CD4-positive, alpha-beta T cell (primary cell): ENCODE results near the gene ENTPD5. TPM values are rescaled to one million over a fixed set of nuclear protein-coding genes. Genes with fewer than 3 reads are reported as not detected.
A peak's percentile ranks its signal among the peaks of the same experiment; 100 is the strongest.

Experiments
- ATAC-seq: fragments of 200-7000 bp; cut with Tn5 transposase; one replicate; pipeline ENCODE4 v1.10.0; 2022; ENCODE audit warnings: mild to moderate bottlenecking; ENCODE audit not compliant: poor library complexity
- CTCF ChIA-PET: fragments of 350-600 bp; sonication (Branson Sonifier 250); formaldehyde crosslinking; loops from one replicate; lab custom pipeline; 2021; ENCODE audit warnings: antibody characterized with exemption, inconsistent platforms; lab: Charles Lee
- POLR2A ChIA-PET: fragments of 350-600 bp; sonication (Branson Sonifier 250); formaldehyde crosslinking; loops from one replicate; lab custom pipeline; 2021; ENCODE audit warnings: antibody characterized with exemption, inconsistent platforms; lab: Charles Lee
- DNase-seq, 14 experiments: peaks; one replicate each; pipeline ENCODE4 v3.0.0-alpha.2; 2013 to 2020; ENCODE audit warnings: mixed read lengths in 2 of 14
- H3K27ac ChIP-seq, 2 donors: one replicate each; pipeline versions ENCODE4 v1.5.1 to v1.7.0; 2013; ENCODE audit warnings: low read length in 2 of 2, low read depth in 1 of 2, mild to moderate bottlenecking in 1 of 2
- H3K27me3 ChIP-seq, 2 experiments: 1 replicate in 1 of 2; 2 replicates in 1 of 2; pipeline versions ENCODE4 v1.6.1 to v1.7.0; 2013; ENCODE audit warnings: low read length in 2 of 2, control low read depth in 1 of 2, mild to moderate bottlenecking in 1 of 2, moderate library complexity in 1 of 2; ENCODE audit not compliant: insufficient read depth in 2 of 2, control insufficient read depth in 1 of 2
- H3K36me3 ChIP-seq: one replicate; pipeline ENCODE4 v1.6.1; 2013; ENCODE audit warnings: low read length, control low read depth; ENCODE audit not compliant: insufficient read depth
- H3K4me1 ChIP-seq: one replicate; pipeline ENCODE4 v1.6.1; 2013; ENCODE audit warnings: low read length, control low read depth; ENCODE audit not compliant: insufficient read depth
- H3K4me3 ChIP-seq: one replicate; pipeline ENCODE4 v1.5.1; 2013; ENCODE audit warnings: mild to moderate bottlenecking, low read length, moderate library complexity
- H3K9me3 ChIP-seq, 2 experiments: 1 replicate in 1 of 2; 2 replicates in 1 of 2; pipeline versions ENCODE4 v1.6.1 to v1.7.0; 2013; ENCODE audit warnings: low read length in 2 of 2, mild to moderate bottlenecking in 2 of 2, control low read depth in 1 of 2, moderate library complexity in 1 of 2; ENCODE audit not compliant: control insufficient read depth in 1 of 2, insufficient read depth in 1 of 2
- H3K27ac Mint-ChIP-seq: one replicate; pipeline ENCODE4 v1.8.0; 2020; ENCODE audit warnings: mixed read lengths
- H3K27me3 Mint-ChIP-seq: one replicate; pipeline ENCODE4 v1.8.0; 2021; ENCODE audit warnings: mixed read lengths
- H3K36me3 Mint-ChIP-seq: one replicate; pipeline ENCODE4 v1.8.0; 2021; ENCODE audit warnings: low read depth, mixed read lengths
- H3K4me1 Mint-ChIP-seq: one replicate; pipeline ENCODE4 v1.8.0; 2021; ENCODE audit warnings: low read depth, mixed read lengths
- H3K4me3 Mint-ChIP-seq: one replicate; pipeline ENCODE4 v1.8.0; 2020; ENCODE audit warnings: mild to moderate bottlenecking, mixed read lengths
- H3K9me3 Mint-ChIP-seq: one replicate; pipeline ENCODE4 v1.8.0; 2020; ENCODE audit warnings: mixed read lengths
- intact Hi-C, 2 experiments: fragments of 100-400 bp; cut with DNase I in 1 of 2; cut with micrococcal nuclease in 1 of 2; formaldehyde crosslinking; loops; one replicate each; pipeline versions ENCODE4 v1.15.1 to v1.9.0; 2023 to 2025; cut with DNase I, micrococcal nuclease
- total RNA-seq, 174 experiments: library from RNA in 2 of 174; stranded (reverse) in 2 of 174; gene quantifications; one replicate each; pipeline ENCODE4 v1.2.3 and lab custom pipeline; 2021 to 2026
- TF ChIP-seq, protein P1 (sequence below): fragments of 200-600 bp; IDR thresholded peaks from one replicate; pipeline ENCODE4 v1.8.0; 2022; ENCODE audit warnings: antibody characterized with exemption, mild to moderate bottlenecking

The ENTPD5 gene
- total RNA-seq, 2 experiments from 2014 or later: 5.5 to 7.1 TPM

DNA sequence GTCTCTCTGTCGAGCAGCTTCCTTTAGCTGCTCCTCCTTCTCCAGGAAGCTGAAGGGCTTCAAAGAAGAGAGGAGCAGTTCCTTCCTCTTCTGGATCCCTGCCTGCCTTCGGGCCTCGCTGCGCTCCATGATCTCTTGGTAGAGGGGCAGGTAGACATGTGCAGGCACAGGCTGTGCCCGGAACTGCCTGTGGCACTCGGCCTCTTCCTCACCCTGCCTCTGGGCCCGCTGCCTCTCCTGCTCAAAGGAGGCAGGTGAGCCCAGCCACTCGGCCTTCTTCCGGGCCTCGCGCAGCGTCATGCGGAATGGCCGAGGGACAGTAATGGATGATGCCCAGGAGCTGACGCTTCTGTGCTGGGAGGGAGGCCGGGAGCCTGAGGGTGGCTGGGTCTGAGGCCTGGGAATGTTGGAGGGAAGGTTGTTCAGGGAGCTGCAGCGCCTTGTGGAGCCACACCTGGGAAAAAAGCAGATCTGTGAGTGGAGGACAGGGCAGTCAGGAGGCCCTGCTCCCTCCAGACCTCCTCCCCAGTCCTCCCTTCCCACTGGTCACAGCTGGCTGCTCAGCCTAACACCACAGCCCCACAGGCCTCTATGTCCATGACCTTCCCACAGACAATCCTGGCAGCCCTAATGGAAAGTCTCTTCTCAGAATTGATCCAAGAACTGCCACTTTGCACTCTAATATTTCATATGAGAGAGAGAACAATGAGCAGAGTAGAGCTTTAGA is 74.5 kb downstream of the ENTPD5 start:
- ChIA-PET POLR2A (no interaction called here), CTCF (no interaction called here)
- H3K27ac Mint-ChIP-seq: no peak overlapping the region
- H3K4me1 Mint-ChIP-seq: peaks cover 6% of the 10 kb centered on the region
- Histone ChIP-seq H3K27ac (no peak overlapping the region), H3K27me3 (no peaks in the 10 kb centered on the region), H3K36me3 (peaks cover 25% of the 10 kb centered on the region), H3K4me3 (no peak overlapping the region), H3K4me1 (peaks cover 12% of the 10 kb centered on the region), H3K9me3 (no peaks in the 10 kb centered on the region)
- DNase-seq: peak in 1 of 14 experiments; percentile 13
- H3K4me3 Mint-ChIP-seq: no peak overlapping the region
- intact Hi-C loops: loop anchor here in 1 of 2 experiments (5.0 kb wide), 1 partner anchor 297 kb away; no protein-coding TSS in a partner anchor
- peaks cover 28% of the 10 kb centered on the region for H3K36me3 Mint-ChIP-seq
- ATAC-seq: no peak
- H3K9me3 Mint-ChIP-seq: no peaks in the 10 kb centered on the region
- no peaks in the 10 kb centered on the region for H3K27me3 Mint-ChIP-seq
- TF ChIP-seq, protein P1, sequence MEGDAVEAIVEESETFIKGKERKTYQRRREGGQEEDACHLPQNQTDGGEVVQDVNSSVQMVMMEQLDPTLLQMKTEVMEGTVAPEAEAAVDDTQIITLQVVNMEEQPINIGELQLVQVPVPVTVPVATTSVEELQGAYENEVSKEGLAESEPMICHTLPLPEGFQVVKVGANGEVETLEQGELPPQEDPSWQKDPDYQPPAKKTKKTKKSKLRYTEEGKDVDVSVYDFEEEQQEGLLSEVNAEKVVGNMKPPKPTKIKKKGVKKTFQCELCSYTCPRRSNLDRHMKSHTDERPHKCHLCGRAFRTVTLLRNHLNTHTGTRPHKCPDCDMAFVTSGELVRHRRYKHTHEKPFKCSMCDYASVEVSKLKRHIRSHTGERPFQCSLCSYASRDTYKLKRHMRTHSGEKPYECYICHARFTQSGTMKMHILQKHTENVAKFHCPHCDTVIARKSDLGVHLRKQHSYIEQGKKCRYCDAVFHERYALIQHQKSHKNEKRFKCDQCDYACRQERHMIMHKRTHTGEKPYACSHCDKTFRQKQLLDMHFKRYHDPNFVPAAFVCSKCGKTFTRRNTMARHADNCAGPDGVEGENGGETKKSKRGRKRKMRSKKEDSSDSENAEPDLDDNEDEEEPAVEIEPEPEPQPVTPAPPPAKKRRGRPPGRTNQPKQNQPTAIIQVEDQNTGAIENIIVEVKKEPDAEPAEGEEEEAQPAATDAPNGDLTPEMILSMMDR: no peak

DNA sequence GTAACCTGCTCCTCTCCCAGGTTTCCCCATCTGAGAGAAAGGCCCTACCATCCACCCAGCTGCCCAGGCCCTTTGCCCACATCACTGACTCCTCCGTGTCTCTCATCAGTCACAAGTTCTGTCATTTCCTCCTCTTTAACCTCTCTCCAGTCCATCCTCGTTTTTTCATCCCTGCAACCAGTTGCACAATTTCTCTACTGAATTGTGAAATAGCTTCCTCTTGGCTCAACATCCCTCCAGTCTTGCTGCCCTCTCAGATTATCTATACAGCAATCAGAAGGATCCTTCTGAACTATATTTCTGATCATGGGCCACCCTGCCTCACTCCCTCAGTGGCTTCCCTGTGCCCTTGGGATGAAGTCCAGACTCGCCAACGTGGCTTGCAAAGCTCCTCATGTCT is 76.0 kb downstream of the ENTPD5 start:
- H3K9me3 Mint-ChIP-seq: no peaks in the 10 kb centered on the region
- peaks cover 25% of the 10 kb centered on the region for H3K36me3 ChIP-seq
- H3K27ac ChIP-seq: no peak overlapping the region
- H3K36me3 Mint-ChIP-seq: peaks cover 28% of the 10 kb centered on the region
- no peak overlapping the region for H3K27ac Mint-ChIP-seq
- no peak overlapping the region for H3K4me3 Mint-ChIP-seq
- H3K9me3 ChIP-seq: no peaks in the 10 kb centered on the region
- H3K4me1 Mint-ChIP-seq: peaks cover under 1% of the 10 kb centered on the region
- H3K4me1 ChIP-seq: peaks cover 5% of the 10 kb centered on the region
- H3K4me3 ChIP-seq: no peak overlapping the region
- intact Hi-C loops: no loop called here
- ATAC-seq (no peak), DNase-seq (peak in 2 of 14 experiments; percentile 28 to 40)
- H3K27me3 Mint-ChIP-seq: no peaks in the 10 kb centered on the region
- POLR2A ChIA-PET: no interaction called here
- no peaks in the 10 kb centered on the region for H3K27me3 ChIP-seq
- CTCF ChIA-PET: no interaction called here
- TF ChIP-seq, protein P1: no peak

DNA sequence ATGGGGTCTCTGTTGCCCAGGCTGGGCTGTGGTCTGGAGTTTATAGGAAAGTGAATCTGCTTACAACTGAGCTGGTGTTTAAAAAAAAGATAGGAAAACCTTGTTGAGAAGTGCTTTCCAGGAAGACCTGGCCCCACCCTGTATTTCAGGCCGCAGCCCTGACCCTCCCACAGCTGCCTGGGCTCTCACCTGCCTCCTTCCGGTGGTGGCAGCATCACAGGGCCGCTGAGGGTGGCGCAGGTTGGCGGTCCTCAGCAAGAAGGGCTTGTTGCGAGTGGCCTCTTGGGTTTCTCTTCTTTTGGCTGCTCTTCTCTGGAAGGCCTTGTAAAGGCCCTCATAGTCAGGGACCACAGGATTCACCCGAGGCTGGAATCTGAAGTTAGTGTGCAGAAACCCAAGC is 76.9 kb downstream of the ENTPD5 start:
- ChIA-PET POLR2A (interaction anchor here (1.4 kb wide), 1 partner anchor 8 kb away, joined by 4 read pairs; the partner anchor contains the start of genes COQ6 and FAM161B), CTCF (no interaction called here)
- TF ChIP-seq, protein P1: no peak
- Histone ChIP-seq H3K27ac (no peak overlapping the region), H3K36me3 (peaks cover 32% of the 10 kb centered on the region), H3K4me3 (no peak overlapping the region), H3K27me3 (no peaks in the 10 kb centered on the region), H3K9me3 (no peaks in the 10 kb centered on the region), H3K4me1 (peaks cover 5% of the 10 kb centered on the region)
- Mint-ChIP-seq H3K27me3 (no peaks in the 10 kb centered on the region), H3K27ac (no peak overlapping the region), H3K4me1 (no peaks in the 10 kb centered on the region), H3K4me3 (no peak overlapping the region), H3K9me3 (no peaks in the 10 kb centered on the region), H3K36me3 (peaks cover 36% of the 10 kb centered on the region)
- no peak for ATAC-seq
- intact Hi-C loops: no loop called here
- DNase-seq: no peak
